Mesothelial cell of epicardium (in vitro differentiated cells): Measurements from ENCODE around the gene ACADM. TPM values are rescaled to one million over a fixed set of nuclear protein-coding genes. Genes with fewer than 3 reads are reported as not detected.
A peak's percentile ranks its signal among the peaks of the same experiment; 100 is the strongest.
"Not testable (repeated sequence)": the region's sequence is repeated elsewhere in the genome, so short reads cannot be mapped to it uniquely, and the experiment has no call there.

ENCODE experiments used
- DNase-seq, 2 experiments: peaks; one replicate each; pipeline ENCODE4 v3.0.0; 2021; ENCODE audit warnings: low spot score in 2 of 2; ENCODE audit not compliant: unreplicated experiment in 2 of 2
- H3K27ac Mint-ChIP-seq: 2 replicates; pipeline ENCODE4 v1.8.0; 2021; ENCODE audit warnings: mixed read lengths
- H3K27me3 Mint-ChIP-seq: 2 replicates; pipeline ENCODE4 v1.8.0; 2021; ENCODE audit warnings: low read depth, mixed read lengths
- H3K36me3 Mint-ChIP-seq: 2 replicates; pipeline ENCODE4 v1.8.0; 2021; ENCODE audit warnings: mixed read lengths
- H3K4me1 Mint-ChIP-seq: 2 replicates; pipeline ENCODE4 v1.8.0; 2021; ENCODE audit warnings: mixed read lengths
- H3K4me3 Mint-ChIP-seq: 2 replicates; pipeline ENCODE4 v1.8.0; 2021; ENCODE audit warnings: mild to moderate bottlenecking, moderate library complexity, mixed read lengths
- H3K9me3 Mint-ChIP-seq: 2 replicates; pipeline ENCODE4 v1.8.0; 2021; ENCODE audit warnings: mixed read lengths
- CTCF ChIP-seq: fragments of 200-600 bp; sonication (generic); IDR thresholded peaks from one replicate; pipeline ENCODE4 v1.5.0; 2021; ENCODE audit warnings: antibody characterized with exemption; ENCODE audit not compliant: unreplicated experiment
- total RNA-seq: library from RNA; stranded (reverse); gene quantifications from 3 replicates; pipeline ENCODE4 v1.2.1, GENCODE V29; 2021

ACADM gene
- total RNA-seq, 1 donor from 2014 or later = 41.8 TPM

- no peaks in the 10 kb centered on the region for H3K27me3 Mint-ChIP-seq
- peaks cover 2% of the 10 kb centered on the region for H3K36me3 Mint-ChIP-seq
- no peak for DNase-seq
- no peak overlapping the region for H3K27ac Mint-ChIP-seq
- H3K4me3 Mint-ChIP-seq = no peak overlapping the region
- H3K4me1 Mint-ChIP-seq = no peaks in the 10 kb centered on the region
- H3K9me3 Mint-ChIP-seq = no peaks in the 10 kb centered on the region
- TF ChIP-seq CTCF = no peak
Measured at GRCh38 chr1:75765697-75766355, 41.3 kb downstream of the ACADM start.

GRCh38 chr1:75768016-75768415 lies 43.5 kb downstream of the ACADM start:
- Mint-ChIP-seq H3K36me3 (peaks cover 2% of the 10 kb centered on the region), H3K9me3 (no peaks in the 10 kb centered on the region), H3K27me3 (no peaks in the 10 kb centered on the region), H3K27ac (no peak overlapping the region), H3K4me3 (no peak overlapping the region), H3K4me1 (no peaks in the 10 kb centered on the region)
- no peak for DNase-seq
- TF ChIP-seq CTCF = no peak

- Mint-ChIP-seq H3K4me1 (no peaks in the 10 kb centered on the region), H3K36me3 (no peaks in the 10 kb centered on the region), H3K27ac (no peak overlapping the region), H3K4me3 (no peak overlapping the region), H3K27me3 (no peaks in the 10 kb centered on the region), H3K9me3 (no peaks in the 10 kb centered on the region)
- TF ChIP-seq CTCF = no peak
- DNase-seq = no peak
Measured at GRCh38 chr1:75770761-75771160, 46.3 kb downstream of the ACADM start.

GRCh38 chr1:75771978-75772377 lies 47.5 kb downstream of the ACADM start:
- no peak for DNase-seq
- Mint-ChIP-seq H3K4me1 (no peaks in the 10 kb centered on the region), H3K9me3 (peaks cover 2% of the 10 kb centered on the region), H3K4me3 (no peak overlapping the region), H3K27ac (no peak overlapping the region), H3K36me3 (no peaks in the 10 kb centered on the region), H3K27me3 (no peaks in the 10 kb centered on the region)
- no peak for TF ChIP-seq CTCF

GRCh38 chr1:75777812-75778211 lies 53.3 kb downstream of the ACADM start:
- not testable (repeated sequence) for DNase-seq, H3K4me3 Mint-ChIP-seq, H3K36me3 Mint-ChIP-seq, H3K4me1 Mint-ChIP-seq, H3K27ac Mint-ChIP-seq
- peaks cover 27% of the 10 kb centered on the region for H3K9me3 Mint-ChIP-seq
- H3K27me3 Mint-ChIP-seq = peaks cover 11% of the 10 kb centered on the region

- not testable (repeated sequence) for H3K4me3 Mint-ChIP-seq, H3K27ac Mint-ChIP-seq
Measured at GRCh38 chr1:75778694-75779093, 54.2 kb downstream of the ACADM start.

GRCh38 chr1:75780183-75780582 lies 55.7 kb downstream of the ACADM start:
- H3K36me3 Mint-ChIP-seq, DNase-seq, H3K4me1 Mint-ChIP-seq, H3K4me3 Mint-ChIP-seq, H3K27ac Mint-ChIP-seq: not testable (repeated sequence)
- peaks cover 11% of the 10 kb centered on the region for H3K27me3 Mint-ChIP-seq
- H3K9me3 Mint-ChIP-seq = peaks cover 30% of the 10 kb centered on the region

More at GRCh38 chr1:75778694-75779093, 54.2 kb downstream of the ACADM start:
- Mint-ChIP-seq H3K9me3 (peaks cover 30% of the 10 kb centered on the region), H3K27me3 (peaks cover 11% of the 10 kb centered on the region)
- not testable (repeated sequence) for H3K4me1 Mint-ChIP-seq, DNase-seq, H3K36me3 Mint-ChIP-seq

GRCh38 chr1:75783920-75784319 lies 59.4 kb downstream of the ACADM start:
- Mint-ChIP-seq H3K27me3 (peaks cover 10% of the 10 kb centered on the region), H3K4me3 (peak overlapping the region; percentile 20)

More at GRCh38 chr1:75783920-75784319, 59.4 kb downstream of the ACADM start:
- Mint-ChIP-seq H3K4me1 (peaks cover 27% of the 10 kb centered on the region), H3K9me3 (peaks cover 21% of the 10 kb centered on the region)
- not testable (repeated sequence) for H3K36me3 Mint-ChIP-seq, H3K27ac Mint-ChIP-seq, DNase-seq
